ENCODE measurements around the gene TRPC4.

The TRPC4 gene

GRCh38 chr13:37709318-37709717 is 160.3 kb downstream of the TRPC4 start:
- no peak for DNase-seq

- DNase-seq: no peak
Observed at GRCh38 chr13:37707739-37708500, 161.7 kb downstream of the TRPC4 start.

GRCh38 chr13:37706041-37706440 is 163.5 kb downstream of the TRPC4 start:
- no peak for DNase-seq

- DNase-seq: no peak
Observed at GRCh38 chr13:37701972-37702371, 167.6 kb downstream of the TRPC4 start.

- no peak for DNase-seq
Observed at GRCh38 chr13:37701306-37701705, 168.3 kb downstream of the TRPC4 start.

- no peak for DNase-seq
Observed at GRCh38 chr13:37700887-37701286, 168.7 kb downstream of the TRPC4 start.

- DNase-seq: no peak
Observed at GRCh38 chr13:37695200-37695599, 174.4 kb downstream of the TRPC4 start.

GRCh38 chr13:37690361-37690760 is 179.2 kb downstream of the TRPC4 start:
- no peak for DNase-seq

- DNase-seq: no peak
Observed at GRCh38 chr13:37686501-37686900, 183.1 kb downstream of the TRPC4 start.

GRCh38 chr13:37685206-37685605 is 184.4 kb downstream of the TRPC4 start:
- DNase-seq: no peak

- no peak for DNase-seq
Observed at GRCh38 chr13:37682496-37682895, 187.1 kb downstream of the TRPC4 start.

- no peak for DNase-seq
Observed at GRCh38 chr13:37681281-37682032, 188.1 kb downstream of the TRPC4 start.

GRCh38 chr13:37680137-37680536 is 189.4 kb downstream of the TRPC4 start:
- DNase-seq: no peak

GRCh38 chr13:37679043-37679442 is 190.5 kb downstream of the TRPC4 start:
- DNase-seq: no peak

- DNase-seq: no peak
Observed at GRCh38 chr13:37669845-37670244, 199.7 kb downstream of the TRPC4 start.

GRCh38 chr13:37667702-37668101 is 201.9 kb downstream of the TRPC4 start:
- DNase-seq: no peak

GRCh38 chr13:37666036-37666435 is 203.5 kb downstream of the TRPC4 start:
- no peak for DNase-seq

- DNase-seq: no peak
Observed at GRCh38 chr13:37665420-37665819, 204.2 kb downstream of the TRPC4 start.

- no peak for DNase-seq
Observed at GRCh38 chr13:37663724-37664123, 205.8 kb downstream of the TRPC4 start.

GRCh38 chr13:37662624-37663023 is 206.9 kb downstream of the TRPC4 start:
- DNase-seq: no peak

- no peak for DNase-seq
Observed at GRCh38 chr13:37657956-37658355, 211.6 kb downstream of the TRPC4 start.

GRCh38 chr13:37657134-37657533 is 212.4 kb downstream of the TRPC4 start:
- no peak for DNase-seq

- DNase-seq: no peak
Observed at GRCh38 chr13:37656247-37656940, 213.2 kb downstream of the TRPC4 start.

- DNase-seq: no peak
Observed at GRCh38 chr13:37652596-37652995, 217.0 kb downstream of the TRPC4 start.
